Omental fat pad (tissue), 4 donors: Measurements from ENCODE around the gene RFC1. TPM values are rescaled to one million over a fixed set of nuclear protein-coding genes. Genes with fewer than 3 reads are reported as not detected.

Source experiments
- ATAC-seq: fragments of 150-250 bp; one replicate; pipeline ENCODE4 v1.9.1; 2016; ENCODE audit warnings: mild to moderate bottlenecking, moderate library complexity; ENCODE audit not compliant: low FRiP score
- DNase-seq: peaks from one replicate; pipeline ENCODE4 v3.0.0-alpha.2; 2019; ENCODE audit warnings: low spot score
- CTCF ChIP-seq, 3 donors: fragments of 450-650 bp; IDR thresholded peaks; one replicate each; pipeline ENCODE4 v1.5.1; 2016 to 2017; ENCODE audit warnings: antibody characterized with exemption in 3 of 3, mild to moderate bottlenecking in 3 of 3, moderate library complexity in 2 of 3
- small RNA-seq: library from RNA; depleted of rRNA; stranded (forward); fragments of <200 nt; gene quantifications from one replicate; pipeline ENCODE3, GENCODE V24; 2016
- total RNA-seq, 4 donors: library from RNA; depleted of rRNA; stranded (reverse); fragments of >200 nt; gene quantifications; one replicate each; pipeline ENCODE4 v1.1.0, GENCODE V29; 2016

The RFC1 gene
- total RNA-seq, 4 donors from 2014 or later, result 18.5 to 38.1 (median 27.8) TPM

GRCh38 chr4:39259571-39260330, 106.4 kb downstream of the RFC1 start:
- DNase-seq (no peak), ATAC-seq (no peak)
- no peak for TF ChIP-seq CTCF (IDR thresholded peaks at IDR 0.05)

GRCh38 chr4:39256436-39256835, 109.7 kb downstream of the RFC1 start:
- TF ChIP-seq CTCF (IDR thresholded peaks at IDR 0.05), result no peak
- DNase-seq, result no peak
- no peak for ATAC-seq

- TF ChIP-seq CTCF (IDR thresholded peaks at IDR 0.05), result no peak
- DNase-seq (no peak), ATAC-seq (no peak)
These were observed 110.3 kb downstream of the RFC1 start for GRCh38 chr4:39255871-39256270.

- no peak for DNase-seq
- no peak for TF ChIP-seq CTCF (IDR thresholded peaks at IDR 0.05)
- no peak for ATAC-seq
These were observed 110.9 kb downstream of the RFC1 start for GRCh38 chr4:39255266-39255665.

- ATAC-seq (no peak), DNase-seq (no peak)
- TF ChIP-seq CTCF (IDR thresholded peaks at IDR 0.05), result no peak
These were observed 122.7 kb downstream of the RFC1 start for GRCh38 chr4:39243462-39243861.

Small RNA genes within 50 kb of the gene (small RNA-seq; reads per million reads assigned to genes)
- gene MIR5591 (not detected), gene RNU6-32P (not detected), gene RNU6-887P (not detected)

Other genes with a start within 250 kb of the RFC1 start
- 10 to 100 TPM; 33.7 to 45.1 (median 44.2) TPM for gene WDR19, start 183.8 kb downstream of the RFC1 start, total RNA-seq
- 10 to 100 TPM in 2 of 4 donors, 1 to 10 TPM in 2; 7.9 to 70.9 (median 12.1) TPM for gene KLB, start 40.6 kb upstream of the RFC1 start, total RNA-seq
- 1,000 to 10,000 TPM; 2,923 to 4,543 (median 3,766) TPM for gene RPL9, start 92.6 kb upstream of the RFC1 start, total RNA-seq
- gene LIAS, start 92.7 kb upstream of the RFC1 start, total RNA-seq, result 10 to 100 TPM in 2 of 4 donors, 1 to 10 TPM in 2; 5.2 to 25.2 (median 10.4) TPM
- gene UGDH, start 161.1 kb upstream of the RFC1 start, total RNA-seq, result 100 to 1,000 TPM in 2 of 4 donors, 10 to 100 TPM in 2; 60.1 to 653 (median 148) TPM